ENCODE data around the gene FUBP3.
"Not testable (repeated sequence)": the region's sequence is repeated elsewhere in the genome, so short reads cannot be mapped to it uniquely, and the experiment has no call there.

The FUBP3 gene

GRCh38 chr9:130557077-130557468 is 22.3 kb upstream of the FUBP3 start:
- DNase-seq = no peak

GRCh38 chr9:130561056-130561455 is 18.3 kb upstream of the FUBP3 start:
- DNase-seq = no peak

GRCh38 chr9:130562525-130562924 is 16.9 kb upstream of the FUBP3 start:
- not testable (repeated sequence) for DNase-seq

- DNase-seq = no peak
Observed at GRCh38 chr9:130563797-130564196, 15.6 kb upstream of the FUBP3 start.

- no peak for DNase-seq
Observed at GRCh38 chr9:130565792-130566191, 13.6 kb upstream of the FUBP3 start.

- DNase-seq = no peak
Observed at GRCh38 chr9:130570208-130570607, 9.2 kb upstream of the FUBP3 start.

GRCh38 chr9:130575514-130575913 is 3.9 kb upstream of the FUBP3 start:
- no peak for DNase-seq

- DNase-seq = peak; percentile 8
Observed at GRCh38 chr9:130576176-130576575, 3.2 kb upstream of the FUBP3 start.

GRCh38 chr9:130579738-130580463 is 524 bp downstream of the FUBP3 start:
- no peak for DNase-seq

GRCh38 chr9:130581766-130582165 is 2.4 kb downstream of the FUBP3 start:
- DNase-seq = no peak

GRCh38 chr9:130583271-130583670 is 3.9 kb downstream of the FUBP3 start:
- no peak for DNase-seq

- no peak for DNase-seq
Observed at GRCh38 chr9:130587921-130588320, 8.5 kb downstream of the FUBP3 start.

- DNase-seq = no peak
Observed at GRCh38 chr9:130588416-130588815, 9.0 kb downstream of the FUBP3 start.

- DNase-seq = no peak
Observed at GRCh38 chr9:130589754-130590153, 10.4 kb downstream of the FUBP3 start.

- DNase-seq = no peak
Observed at GRCh38 chr9:130590305-130590704, 10.9 kb downstream of the FUBP3 start.

GRCh38 chr9:130593020-130593419 is 13.6 kb downstream of the FUBP3 start:
- no peak for DNase-seq

GRCh38 chr9:130597228-130597627 is 17.9 kb downstream of the FUBP3 start:
- DNase-seq = no peak

- DNase-seq = no peak
Observed at GRCh38 chr9:130598188-130598587, 18.8 kb downstream of the FUBP3 start.

GRCh38 chr9:130599625-130600024 is 20.2 kb downstream of the FUBP3 start:
- DNase-seq = no peak

- no peak for DNase-seq
Observed at GRCh38 chr9:130601100-130601499, 21.7 kb downstream of the FUBP3 start.

GRCh38 chr9:130604295-130604694 is 24.9 kb downstream of the FUBP3 start:
- no peak for DNase-seq

GRCh38 chr9:130606887-130607600 is 27.7 kb downstream of the FUBP3 start:
- DNase-seq = no peak

GRCh38 chr9:130607640-130608420 is 28.5 kb downstream of the FUBP3 start:
- no peak for DNase-seq

Measured in GDM1 (cell line).